ENCODE data around the gene CTRL.
A peak's percentile ranks its signal among the peaks of the same experiment; 100 is the strongest.
"Not testable (repeated sequence)": the region's sequence is repeated elsewhere in the genome, so short reads cannot be mapped to it uniquely, and the experiment has no call there.

The CTRL gene

GRCh38 chr16:67940446-67941089 lies 8.9 kb upstream of the CTRL start:
- DNase-seq = no peak

- peak in 2 of 4 experiments; percentile 14 to 36 for DNase-seq
These were observed 8.1 kb upstream of the CTRL start for GRCh38 chr16:67939507-67940445.

- DNase-seq = not testable (repeated sequence)
These were observed 6.1 kb upstream of the CTRL start for GRCh38 chr16:67937713-67938112.

- DNase-seq = peak in 1 of 4 experiments; percentile 60
These were observed 5.4 kb upstream of the CTRL start for GRCh38 chr16:67936880-67937605.

GRCh38 chr16:67936124-67936879 lies 4.6 kb upstream of the CTRL start, which contains the start of gene PSMB10:
PSMB10 (minus strand) TSS chr16:67936850; CDS start chr16:67936749, 101 bp downstream.
- peak; percentile 30 to 56 (median 44) for DNase-seq

- DNase-seq = peak; percentile 61 to 91 (median 78)
These were observed 3.9 kb upstream of the CTRL start for GRCh38 chr16:67935402-67936123.

GRCh38 chr16:67935101-67935401 lies 3.4 kb upstream of the CTRL start:
- DNase-seq = no peak

GRCh38 chr16:67934306-67935100 lies 2.8 kb upstream of the CTRL start:
- DNase-seq = no peak

- DNase-seq = no peak
These were observed 2.1 kb upstream of the CTRL start for GRCh38 chr16:67933805-67934204.

GRCh38 chr16:67932462-67932840 lies 789 bp upstream of the CTRL start:
- no peak for DNase-seq

- no peak for DNase-seq
These were observed 917 bp downstream of the CTRL start for GRCh38 chr16:67930678-67931211.

GRCh38 chr16:67930191-67930590 lies 1.5 kb downstream of the CTRL start:
- DNase-seq = no peak

GRCh38 chr16:67928561-67929364 lies 2.9 kb downstream of the CTRL start:
- peak; percentile 35 to 67 (median 60) for DNase-seq

GRCh38 chr16:67928147-67928546 lies 3.5 kb downstream of the CTRL start:
- DNase-seq = no peak

GRCh38 chr16:67927131-67927941 lies 4.3 kb downstream of the CTRL start:
- no peak for DNase-seq

- no peak for DNase-seq
These were observed 5.4 kb downstream of the CTRL start for GRCh38 chr16:67926181-67926750.

- no peak for DNase-seq
These were observed 7.3 kb downstream of the CTRL start for GRCh38 chr16:67924140-67924906.
